Fibroblast of the conjunctiva (primary cell): Measurements from ENCODE around the gene GJA8.
"Not testable (repeated sequence)": the region's sequence is repeated elsewhere in the genome, so short reads cannot be mapped to it uniquely, and the experiment has no call there.

Source experiments
- DNase-seq: peaks from one replicate; pipeline ENCODE4 v3.0.0-alpha.2; 2010; ENCODE audit warnings: low read depth

Gene GJA8

DNA sequence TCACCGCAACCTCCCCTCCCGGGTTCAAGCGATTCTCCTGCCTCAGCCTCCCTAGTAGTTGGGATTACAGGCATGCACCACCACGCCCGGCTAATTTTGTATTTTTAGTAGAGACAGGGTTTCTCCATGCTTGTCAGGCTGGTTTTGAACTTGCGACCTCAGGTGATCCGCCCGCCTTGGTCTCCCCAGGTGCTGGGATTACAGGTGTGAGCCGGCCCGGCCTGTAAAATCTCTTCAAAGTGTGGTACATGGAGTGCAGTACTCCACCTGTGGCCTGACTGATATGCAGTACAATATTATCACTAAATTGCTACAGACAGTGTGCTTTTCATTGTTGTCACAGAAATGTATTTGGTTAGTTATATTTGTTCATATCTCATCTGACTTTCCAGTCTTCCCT is 25.1 kb downstream of the GJA8 start:
- not testable (repeated sequence) for DNase-seq

DNA sequence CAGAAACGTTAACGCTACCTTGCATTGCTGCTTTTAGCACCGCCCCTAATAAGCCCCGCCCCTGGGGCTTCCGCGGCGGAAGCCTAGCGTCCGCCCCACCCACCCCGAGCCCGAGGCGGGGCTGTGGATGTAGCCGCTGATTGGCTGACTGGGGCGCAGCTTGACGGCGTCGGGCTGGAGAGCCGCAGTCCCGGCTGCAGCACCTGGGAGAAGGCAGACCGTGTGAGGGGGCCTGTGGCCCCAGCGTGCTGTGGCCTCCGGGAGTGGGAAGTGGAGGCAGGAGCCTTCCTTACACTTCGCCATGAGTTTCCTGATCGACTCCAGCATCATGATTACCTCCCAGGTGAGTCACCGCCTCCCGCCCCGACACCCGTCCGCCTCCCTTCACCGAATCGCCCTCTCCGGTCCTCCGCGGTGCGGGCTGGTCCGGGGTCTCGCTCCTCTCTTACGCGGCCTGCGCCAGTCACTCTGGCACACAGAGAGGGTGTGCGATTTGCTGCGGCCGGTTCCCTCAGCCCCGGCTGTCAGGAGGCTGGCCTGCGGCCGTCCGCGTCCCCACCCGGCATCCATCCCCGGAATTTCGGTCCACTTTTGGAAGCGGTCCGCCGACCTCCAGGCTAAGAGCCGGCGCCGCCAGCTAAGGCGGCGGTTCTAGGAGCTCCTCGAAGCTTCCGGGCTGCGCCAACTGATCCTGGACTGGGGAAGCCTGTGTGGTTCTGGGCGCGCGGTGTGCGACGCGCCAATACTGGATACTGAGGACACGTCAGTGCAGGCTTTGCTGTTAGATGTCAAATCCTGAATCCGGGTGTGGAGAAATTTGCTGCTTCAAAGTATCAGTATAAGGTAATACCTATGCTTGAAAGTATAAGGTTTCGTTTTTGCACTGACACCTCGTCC is 25.9 kb downstream of the GJA8 start, which contains the start of gene GPR89B:
TSS of gene GPR89B (plus strand) at position 185 of the 897 bp plus-strand sequence. CDS start at position 302, 117 bp downstream.
- DNase-seq: peak; percentile 65

DNA sequence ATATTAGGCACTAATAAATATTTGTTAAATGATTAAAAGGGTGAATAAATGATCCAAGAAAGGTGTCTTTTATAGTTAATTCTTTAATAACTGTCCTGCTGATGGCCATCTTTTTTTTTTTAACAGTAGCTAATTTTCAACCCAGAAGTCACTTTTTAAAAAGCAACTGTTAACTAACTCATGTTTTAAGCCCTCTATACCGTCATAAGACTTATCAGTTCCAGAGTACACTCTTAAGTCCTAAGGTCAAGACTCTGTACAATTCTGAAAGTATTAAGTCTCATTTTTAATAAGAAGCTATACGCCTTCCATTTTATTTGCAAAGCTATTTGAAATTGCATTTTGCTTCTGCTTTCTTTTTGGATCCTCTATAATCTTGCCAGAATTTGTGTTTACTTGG is 28.5 kb downstream of the GJA8 start:
- not testable (repeated sequence) for DNase-seq

DNA sequence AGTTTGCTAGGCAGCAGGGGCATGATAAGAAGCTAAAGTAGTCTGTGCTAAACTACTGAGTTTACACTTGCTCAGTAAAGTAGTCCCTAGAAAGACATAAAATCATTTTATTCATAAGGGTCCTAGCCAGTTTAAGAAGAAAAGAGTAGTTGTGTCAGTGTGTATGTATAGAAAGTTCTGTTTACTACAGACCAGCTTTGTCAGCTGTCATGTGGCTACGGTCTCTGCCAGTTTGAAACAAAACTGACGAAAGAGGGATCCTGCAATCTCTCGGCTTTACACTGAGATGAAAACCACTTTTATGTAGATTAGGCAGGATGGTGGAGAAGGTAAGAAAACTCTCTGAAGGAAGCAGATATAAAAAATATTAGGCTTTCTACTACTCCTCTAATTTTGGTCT is 32.7 kb downstream of the GJA8 start:
- DNase-seq: not testable (repeated sequence)

DNA sequence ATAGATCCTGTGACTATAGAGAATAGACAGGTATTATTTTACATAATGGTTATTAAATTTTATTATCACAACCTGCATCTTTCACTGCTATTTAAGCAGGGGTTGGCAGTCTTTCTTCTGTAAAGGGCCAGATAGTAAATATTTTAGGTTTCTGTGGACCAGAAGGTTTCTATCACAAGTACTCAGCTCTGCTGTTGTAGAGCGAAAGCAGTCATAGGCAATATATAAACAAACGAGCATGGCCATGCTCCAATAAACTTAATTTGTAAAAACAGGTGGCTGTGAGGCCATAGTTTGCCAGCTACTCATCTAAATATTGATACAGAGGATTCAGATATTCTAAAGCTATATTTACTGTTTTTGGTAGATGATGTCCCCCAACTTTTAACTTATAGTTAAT is 37.9 kb downstream of the GJA8 start:
- not testable (repeated sequence) for DNase-seq

DNA sequence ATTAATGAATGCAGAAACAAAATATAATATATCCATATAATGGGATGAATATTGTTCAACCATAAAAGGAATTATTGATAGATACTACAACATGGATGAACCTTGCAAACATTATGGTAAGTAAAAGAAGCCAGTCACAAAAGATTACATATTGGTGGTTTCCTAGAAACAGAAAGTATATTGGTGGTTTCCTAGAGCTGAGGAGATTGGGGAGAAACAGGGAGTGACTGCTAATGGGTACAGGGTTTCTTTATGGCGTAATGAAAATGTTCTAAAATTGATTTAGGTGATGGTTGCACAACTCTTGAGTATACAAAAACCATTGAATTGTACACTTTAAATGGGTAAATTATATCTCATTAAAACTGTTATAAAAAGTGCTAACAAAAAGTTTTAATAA is 40.0 kb downstream of the GJA8 start:
- DNase-seq: not testable (repeated sequence)

DNA sequence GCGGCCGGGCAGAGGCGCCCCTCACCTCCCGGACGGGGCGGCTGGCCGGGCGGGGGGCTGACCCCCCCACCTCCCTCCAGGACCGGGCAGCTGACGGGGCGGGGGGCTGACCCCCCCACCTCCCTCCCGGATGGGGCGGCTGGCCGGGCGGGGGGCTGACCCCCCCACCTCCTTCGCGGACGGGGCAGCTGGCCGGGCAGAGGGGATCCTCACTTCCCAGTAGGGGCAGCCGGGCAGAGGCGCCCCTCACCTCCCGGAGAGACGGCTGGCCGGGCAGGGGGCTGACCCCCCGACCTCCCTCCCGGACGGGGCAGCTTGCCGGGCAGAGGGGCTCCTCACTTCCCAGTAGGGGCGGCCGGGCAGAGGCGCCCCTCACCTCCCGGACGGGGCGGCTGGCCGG is 46.9 kb downstream of the GJA8 start:
- not testable (repeated sequence) for DNase-seq
